Activated T-cell treated with anti-CD3 and anti-CD28 coated beads for 1 hour (primary cell): Measurements from ENCODE around the gene DHDH.
"Not testable (repeated sequence)": the region's sequence is repeated elsewhere in the genome, so short reads cannot be mapped to it uniquely, and the experiment has no call there.

Experiments
- DNase-seq: peaks from one replicate; pipeline ENCODE4 v3.0.0-alpha.2; 2020; ENCODE audit warnings: low read depth

Gene DHDH

DNA sequence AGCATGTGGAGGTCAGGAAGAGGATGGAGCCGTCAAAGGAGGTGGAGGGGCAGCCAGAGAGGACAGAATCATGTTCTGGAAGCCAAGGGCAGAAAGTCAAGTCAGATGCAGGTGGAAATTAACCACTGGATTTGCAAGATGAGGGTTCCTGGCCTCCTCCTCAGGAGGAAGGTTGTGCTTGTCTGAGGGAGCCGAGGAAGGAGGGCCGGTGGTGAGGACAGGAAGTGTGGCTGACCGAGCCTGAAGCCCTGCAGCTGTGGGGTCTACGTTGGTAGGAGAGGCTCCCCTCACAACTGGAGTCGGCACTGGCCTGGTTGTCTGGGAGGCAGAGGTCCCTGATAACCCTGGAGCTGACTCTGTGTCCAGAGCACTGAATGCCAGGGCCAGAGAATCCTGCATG, 15.4 kb upstream of the DHDH start:
- DNase-seq, result no peak

DNA sequence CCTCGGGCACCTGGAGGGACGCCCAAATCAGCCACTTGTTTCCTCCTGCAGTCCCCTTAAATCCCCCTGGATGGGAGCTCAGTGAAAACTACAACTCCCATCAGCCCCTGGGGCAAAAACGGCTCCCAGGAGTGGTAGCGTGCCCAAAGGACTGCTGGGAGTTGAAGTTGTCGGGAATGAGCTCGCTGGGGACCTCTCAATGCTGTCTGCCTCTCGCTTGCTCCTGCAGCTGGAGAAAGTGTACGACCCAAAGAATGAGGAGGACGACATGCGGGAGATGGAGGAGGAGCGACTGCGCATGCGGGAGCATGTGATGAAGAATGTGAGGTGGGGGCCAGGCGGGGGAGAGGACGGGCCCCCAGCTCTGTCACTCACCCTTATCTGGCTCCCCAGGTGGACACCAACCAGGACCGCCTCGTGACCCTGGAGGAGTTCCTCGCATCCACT, 14.7 kb upstream of the DHDH start:
- no peak for DNase-seq

DNA sequence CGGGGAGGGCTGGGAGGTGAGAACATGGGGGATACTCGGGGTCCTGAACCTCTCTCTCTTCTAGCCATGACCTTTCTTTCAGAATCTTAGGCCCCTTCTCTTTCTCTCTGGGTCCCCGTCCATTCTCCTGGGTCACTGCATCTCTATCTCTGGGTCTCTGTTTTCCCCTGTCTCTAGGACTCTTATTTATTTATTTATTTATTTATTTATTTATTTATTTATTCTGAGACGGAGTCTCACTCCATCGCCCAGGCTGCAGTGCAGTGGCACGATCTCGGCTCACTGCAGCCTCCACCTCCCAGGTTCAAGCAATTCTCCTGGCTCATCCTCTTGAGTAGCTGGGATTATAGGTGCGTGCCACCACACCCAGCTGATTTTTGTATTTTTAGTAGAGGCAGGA, 14.2 kb upstream of the DHDH start:
- DNase-seq, result not testable (repeated sequence)

DNA sequence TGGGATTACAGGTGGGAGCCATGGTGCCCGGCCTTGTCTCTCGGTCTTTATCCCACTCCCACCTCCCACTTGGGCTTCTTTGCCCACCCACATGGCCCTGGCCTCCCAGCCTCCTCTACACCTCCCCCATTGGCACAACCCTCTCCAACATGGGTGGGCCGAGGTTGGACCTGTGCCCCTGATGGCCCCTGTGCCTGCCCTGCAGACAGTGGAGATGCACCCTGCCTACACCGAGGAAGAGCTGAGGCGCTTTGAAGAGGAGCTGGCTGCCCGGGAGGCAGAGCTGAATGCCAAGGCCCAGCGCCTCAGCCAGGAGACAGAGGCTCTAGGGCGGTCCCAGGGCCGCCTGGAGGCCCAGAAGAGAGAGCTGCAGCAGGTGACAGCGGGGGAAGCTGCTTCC, 12.6 kb upstream of the DHDH start:
- no peak for DNase-seq

DNA sequence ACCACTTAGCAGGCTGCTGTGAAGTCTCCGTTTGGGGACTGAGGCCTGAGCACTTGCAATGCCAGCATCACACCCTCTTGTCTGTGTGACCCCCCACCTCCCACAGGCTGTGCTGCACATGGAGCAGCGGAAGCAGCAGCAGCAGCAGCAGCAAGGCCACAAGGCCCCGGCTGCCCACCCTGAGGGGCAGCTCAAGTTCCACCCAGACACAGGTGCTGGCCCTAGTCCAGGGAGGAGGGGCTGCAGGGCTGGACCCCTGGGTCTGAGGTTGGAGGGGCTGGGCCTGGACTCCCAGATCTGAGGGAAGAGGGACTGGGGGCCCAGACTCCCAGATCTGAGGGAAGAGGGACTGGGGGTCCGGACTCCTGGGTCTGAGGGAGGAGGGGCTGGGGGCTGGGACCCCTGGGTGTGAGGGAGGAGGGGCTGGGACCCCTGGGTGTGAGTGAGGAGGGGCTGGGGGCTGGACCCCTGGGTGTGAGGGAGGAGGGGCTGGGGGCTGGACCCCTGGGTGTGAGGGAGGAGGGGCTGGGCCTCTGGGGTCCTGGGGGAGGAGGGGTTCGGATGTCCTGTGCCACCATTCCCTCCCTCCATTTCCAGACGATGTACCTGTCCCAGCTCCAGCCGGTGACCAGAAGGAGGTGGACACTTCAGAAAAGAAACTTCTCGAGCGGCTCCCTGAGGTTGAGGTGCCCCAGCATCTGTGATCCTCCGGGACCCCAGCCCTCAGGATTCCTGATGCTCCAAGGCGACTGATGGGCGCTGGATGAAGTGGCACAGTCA, 11.6 kb upstream of the DHDH start:
- no peak for DNase-seq

DNA sequence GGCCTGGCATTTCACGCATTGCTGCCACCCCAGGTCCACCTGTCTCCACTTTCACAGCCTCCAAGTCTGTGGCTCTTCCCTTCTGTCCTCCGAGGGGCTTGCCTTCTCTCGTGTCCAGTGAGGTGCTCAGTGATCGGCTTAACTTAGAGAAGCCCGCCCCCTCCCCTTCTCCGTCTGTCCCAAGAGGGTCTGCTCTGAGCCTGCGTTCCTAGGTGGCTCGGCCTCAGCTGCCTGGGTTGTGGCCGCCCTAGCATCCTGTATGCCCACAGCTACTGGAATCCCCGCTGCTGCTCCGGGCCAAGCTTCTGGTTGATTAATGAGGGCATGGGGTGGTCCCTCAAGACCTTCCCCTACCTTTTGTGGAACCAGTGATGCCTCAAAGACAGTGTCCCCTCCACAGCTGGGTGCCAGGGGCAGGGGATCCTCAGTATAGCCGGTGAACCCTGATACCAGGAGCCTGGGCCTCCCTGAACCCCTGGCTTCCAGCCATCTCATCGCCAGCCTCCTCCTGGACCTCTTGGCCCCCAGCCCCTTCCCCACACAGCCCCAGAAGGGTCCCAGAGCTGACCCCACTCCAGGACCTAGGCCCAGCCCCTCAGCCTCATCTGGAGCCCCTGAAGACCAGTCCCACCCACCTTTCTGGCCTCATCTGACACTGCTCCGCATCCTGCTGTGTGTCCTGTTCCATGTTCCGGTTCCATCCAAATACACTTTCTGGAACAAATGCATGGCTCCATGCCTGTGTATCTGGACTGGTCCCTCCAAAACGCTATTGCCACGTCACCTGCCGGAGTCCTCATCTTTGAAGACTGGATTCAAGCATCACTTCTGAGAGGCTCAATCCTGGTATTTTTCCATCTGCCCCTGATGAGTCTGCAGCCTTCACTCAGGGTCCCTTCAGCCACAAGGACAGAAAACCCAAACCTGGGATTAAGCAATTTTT, 10.7 kb upstream of the DHDH start:
- DNase-seq, result no peak

DNA sequence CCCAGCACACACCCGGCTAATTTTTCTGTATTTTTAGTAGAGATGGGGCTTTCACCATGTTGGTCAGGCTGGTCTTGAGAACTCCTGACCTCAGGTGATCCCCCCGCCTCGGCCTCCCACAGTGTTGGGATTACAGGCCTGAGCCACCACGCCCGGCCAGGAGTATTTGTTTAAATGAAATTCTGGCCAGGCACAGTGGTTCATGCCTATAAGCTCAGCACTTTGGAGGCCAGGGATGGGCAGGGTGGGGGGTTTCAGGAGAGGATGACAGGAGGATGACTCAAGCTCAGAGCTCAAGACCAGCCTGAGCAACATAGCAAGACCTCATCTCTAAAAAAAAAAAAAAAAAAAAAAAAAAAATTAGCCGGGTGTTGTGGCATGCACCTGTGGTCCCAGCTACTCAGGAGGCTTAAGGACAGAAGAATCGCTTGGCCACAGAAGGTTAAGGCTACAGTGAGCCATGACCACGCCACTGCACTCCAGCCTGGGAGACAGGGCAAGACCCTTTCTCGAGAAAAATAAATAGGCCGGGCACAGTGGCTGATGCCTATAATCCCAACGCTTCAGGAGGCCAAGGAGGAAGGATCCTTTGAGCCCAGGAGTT, 8.2 kb upstream of the DHDH start:
- no peak for DNase-seq

DNA sequence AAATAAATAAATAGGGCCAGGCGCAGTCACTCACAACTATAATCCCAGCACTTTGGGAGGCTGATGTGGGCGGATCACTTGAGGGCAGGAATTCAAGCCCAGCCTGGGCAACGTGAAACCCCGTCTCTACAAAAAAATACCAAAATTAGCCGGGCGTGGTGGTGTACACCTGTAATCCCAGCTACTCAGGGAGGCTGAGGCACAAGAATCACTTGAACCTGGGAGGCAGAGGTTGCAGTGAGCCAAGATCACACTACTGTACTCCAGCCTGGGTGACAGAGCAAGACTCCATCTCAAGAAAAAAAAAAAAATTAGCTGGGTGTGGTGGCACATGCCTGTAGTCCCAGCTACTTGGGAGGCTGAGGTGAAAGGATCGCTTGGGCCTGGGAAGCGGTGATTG, 7.6 kb upstream of the DHDH start:
- not testable (repeated sequence) for DNase-seq

DNA sequence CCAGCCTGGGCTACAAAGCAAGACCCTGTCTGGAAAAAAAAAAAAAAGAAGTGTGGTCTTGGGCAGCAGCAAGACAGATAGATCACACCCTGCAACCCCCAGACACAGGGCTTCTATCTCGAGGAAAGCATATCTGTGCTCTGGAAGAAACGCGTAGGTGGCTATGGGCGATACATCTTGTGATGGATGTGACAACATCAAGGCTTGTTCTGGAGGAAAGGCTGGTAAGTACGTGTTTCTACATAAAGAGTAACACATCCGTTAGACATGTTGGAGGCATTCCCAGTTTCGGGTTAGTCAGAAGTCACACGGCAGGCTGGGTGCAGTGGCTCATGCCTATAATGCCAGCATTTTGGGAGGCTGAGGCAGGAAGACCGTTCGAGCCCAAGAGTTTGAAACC, 6.6 kb upstream of the DHDH start:
- DNase-seq, result no peak

DNA sequence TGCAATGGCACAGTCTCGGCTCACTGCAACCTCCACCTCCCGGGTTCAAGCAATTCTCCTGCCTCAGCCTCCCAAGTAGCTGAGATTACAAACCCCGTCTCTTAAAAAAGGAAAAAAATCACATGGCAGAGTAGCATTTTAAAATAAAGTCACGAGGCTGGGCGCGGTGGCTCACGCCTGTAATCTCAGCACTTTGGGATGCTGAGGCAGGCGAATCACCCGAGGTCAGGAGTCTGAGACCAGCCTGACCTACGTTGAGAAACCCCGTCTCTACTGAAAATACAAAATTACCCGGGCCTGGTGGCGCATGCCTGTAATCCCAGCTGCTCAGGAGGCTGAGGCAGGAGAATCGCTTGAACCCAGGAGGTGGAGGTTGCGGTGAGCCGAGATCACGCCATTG, 5.8 kb upstream of the DHDH start:
- DNase-seq, result not testable (repeated sequence)

DNA sequence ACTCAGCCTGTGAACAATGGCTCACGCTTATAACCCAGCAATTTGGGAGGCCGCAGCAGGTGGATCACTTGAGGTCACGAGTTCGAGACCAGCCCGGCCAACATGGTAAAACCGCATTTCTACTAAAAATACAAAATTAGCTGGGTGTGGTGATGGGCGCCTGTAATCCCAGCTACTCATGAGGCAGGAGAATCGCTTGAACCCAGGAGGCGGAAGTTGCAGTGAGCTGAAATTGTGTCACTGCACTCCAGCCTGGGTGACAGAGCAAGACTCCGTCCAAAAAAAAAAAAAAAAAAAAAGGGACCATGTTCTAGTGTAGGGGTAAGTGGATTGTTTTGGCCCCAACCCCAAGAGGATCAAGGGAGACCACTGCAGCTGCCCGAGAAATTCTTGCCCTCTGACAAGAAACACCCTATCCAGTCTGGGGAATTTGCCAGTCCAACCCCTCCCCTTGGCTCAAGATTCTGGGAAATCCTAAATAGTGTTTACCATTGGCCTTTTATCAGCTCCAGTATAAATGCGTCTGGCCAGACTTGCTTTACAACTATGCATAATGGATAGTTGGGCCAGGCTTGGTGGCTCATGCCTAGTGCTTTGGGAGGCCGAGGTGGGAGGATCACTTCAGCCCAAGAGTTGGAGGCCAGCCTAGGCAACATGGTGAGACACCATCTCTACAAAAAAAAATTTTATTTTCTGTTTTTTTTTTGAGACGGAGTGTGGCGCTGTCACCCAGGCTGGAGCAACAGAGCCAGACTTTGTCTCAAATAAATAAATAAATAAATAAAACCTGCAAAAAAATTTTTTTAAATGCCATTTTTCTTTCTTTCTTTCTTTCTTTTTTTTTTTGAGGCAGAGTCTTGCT, 5.1 kb upstream of the DHDH start:
- no peak for DNase-seq

DNA sequence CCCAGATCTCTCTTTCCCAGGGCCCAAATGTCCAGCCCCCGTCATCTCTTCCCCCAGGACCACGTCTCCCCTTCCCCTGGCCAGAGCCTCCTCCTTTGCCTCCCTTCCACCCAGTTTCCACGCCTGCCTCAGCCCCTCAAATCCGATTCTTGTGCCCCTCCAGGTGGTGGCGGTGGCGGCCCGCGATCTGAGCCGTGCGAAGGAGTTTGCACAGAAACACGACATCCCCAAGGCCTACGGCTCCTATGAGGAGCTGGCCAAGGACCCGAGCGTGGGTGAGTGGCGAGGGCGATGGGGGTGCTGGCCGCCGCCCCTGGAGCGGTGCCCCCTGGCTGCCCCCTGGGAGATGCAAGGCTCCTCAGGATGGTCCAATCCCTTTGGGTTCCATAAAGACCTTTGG, 1.3 kb downstream of the DHDH start:
- no peak for DNase-seq

DNA sequence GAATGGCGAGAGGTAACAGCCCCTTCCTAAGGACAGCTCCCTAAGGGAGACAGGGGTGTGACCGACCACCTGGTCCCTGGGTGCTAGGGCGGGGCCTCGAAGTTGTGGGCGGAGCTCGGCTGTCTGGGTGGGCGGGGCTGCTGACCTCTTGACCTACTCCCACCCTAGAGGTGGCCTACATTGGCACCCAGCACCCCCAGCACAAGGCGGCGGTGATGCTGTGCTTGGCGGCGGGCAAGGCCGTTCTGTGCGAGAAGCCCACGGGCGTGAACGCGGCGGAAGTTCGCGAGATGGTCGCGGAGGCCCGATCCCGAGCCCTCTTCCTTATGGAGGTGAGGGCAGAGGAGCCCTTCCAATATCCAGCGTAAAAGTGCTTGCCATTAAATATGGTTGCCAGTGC, 2.4 kb downstream of the DHDH start:
- no peak for DNase-seq

DNA sequence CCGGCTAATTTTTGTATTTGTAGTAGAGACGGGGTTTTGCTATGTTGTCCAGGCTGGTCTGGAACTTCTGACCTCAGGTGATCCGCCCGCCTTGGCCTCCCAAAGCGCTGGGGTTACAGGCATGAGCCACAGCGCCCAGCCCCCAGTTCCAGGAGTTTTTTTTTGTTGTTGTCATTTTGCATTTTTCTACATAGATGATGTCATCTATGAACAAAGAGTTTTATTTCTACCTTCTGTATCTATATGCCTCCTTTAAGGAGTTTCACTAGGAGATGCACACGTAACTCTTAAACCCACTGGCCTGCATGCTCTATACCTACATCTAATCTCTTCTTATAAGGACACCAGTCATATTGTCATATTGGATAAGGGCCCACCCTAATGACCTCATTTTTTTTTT, 4.8 kb downstream of the DHDH start:
- no peak for DNase-seq

DNA sequence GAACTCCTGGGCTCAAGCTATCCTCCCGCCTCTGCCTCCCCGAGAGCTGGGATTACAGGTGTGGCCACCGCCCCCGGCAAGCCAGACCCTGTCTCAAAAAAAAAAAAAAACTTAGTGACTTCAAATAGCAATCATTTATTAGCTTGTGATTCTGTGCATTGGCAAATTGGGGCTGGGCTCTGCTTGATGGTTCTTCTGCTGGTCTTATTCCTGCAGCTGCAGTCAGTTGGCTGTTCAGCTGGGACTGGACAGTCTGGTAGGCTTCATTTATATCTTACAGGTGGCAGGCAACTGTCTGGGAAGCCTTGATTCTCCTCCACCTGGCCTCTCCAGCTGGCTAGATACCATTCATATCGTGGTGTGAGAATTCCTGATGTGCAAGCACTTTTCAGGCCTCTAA, 7.4 kb downstream of the DHDH start:
- no peak for DNase-seq

DNA sequence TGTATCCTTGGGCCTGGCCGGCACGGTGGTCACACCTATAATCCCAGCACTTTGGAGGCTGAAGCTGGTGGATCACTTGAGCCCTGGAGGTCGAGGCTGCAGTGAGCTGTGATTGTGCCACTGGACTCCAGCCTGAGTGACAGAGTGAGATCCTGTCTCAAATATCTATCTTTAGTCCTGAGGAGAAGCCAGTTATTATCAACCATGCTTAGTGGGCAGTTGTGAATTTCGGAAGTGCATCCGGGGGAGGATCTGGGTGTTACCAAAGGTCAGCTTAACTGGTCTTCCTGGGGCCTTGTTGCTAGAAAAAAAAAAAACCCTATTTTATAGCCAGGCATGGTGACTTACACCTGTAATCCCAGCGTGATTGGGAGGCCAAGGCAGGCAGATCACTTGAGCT, 9.6 kb downstream of the DHDH start:
- no peak for DNase-seq

DNA sequence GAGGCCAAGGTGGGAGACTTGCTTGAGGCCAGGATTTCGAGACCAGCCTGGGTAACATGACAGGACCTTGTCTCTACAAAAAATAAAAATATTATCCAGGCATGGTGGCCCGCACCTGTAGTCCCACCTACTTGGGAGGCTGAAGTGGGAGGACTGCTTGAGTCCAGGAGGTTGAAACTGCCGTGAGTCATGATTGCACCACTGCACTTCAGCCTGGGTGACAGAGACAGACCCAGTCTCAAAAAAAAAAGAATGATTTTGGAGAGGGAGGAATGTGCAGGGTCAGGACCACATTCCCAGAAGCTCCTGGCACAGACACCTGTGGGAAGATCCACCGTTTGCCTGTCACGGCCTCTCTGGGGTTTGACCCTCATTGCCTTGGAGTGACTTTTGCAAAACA, 11.9 kb downstream of the DHDH start:
- no peak for DNase-seq

DNA sequence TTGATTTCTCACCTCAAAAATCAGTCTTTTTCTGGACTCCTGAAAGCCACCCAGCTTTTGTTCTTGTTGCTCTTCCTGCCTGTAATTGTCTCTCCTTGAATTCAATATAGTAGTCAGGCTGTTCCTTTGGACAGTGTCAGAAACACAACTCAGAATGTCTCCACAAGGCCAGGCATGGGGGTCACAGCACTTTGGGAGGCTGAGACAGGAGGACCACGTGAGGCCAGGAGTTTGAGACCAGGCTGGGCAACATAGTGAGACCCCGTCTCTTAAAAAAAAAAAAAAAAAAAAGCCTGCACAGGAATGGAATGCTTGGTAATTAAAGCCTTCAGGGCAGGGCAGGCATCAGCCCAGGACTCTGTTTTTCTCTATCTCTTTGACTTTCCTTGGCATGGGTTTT, 12.3 kb downstream of the DHDH start:
- no peak for DNase-seq

DNA sequence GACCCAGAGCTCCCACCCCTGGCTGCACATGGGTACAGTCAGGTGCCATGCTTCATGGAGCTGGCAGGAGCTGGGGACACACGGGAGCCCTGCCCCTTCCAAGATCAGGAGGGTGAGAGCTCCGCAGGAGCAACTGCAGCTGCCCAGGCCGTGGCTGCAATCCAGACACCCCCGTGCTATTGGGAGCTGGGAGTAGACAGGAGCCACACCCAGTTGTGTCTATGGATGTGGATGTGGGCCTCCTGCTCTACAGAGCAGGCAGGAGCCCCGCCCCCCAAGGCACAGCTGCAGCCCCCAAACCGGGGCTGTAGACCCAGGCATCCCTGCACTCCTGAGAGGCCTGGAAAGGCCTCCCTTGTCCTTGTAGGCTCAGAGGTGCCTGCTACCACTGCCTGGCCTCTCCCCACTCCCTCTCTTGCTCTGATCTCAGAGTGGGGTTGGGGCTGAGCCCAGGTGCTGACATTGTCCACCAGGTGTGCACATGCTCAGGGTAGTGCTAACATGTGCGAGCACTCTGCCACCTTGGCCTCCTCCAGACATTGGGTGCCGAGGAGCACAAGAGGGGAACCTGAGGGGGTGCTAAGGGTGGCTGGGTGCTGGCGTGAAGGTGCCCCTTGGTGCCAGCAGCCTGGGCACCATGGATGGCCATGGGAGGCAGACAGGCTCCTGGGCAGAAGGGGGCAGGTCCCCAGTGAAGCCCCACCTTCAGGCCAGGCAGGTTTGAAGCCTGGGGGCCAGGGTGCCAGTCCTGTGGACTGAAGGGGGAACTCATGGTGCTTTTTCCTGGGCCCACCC, 13.2 kb downstream of the DHDH start:
- no peak for DNase-seq

DNA sequence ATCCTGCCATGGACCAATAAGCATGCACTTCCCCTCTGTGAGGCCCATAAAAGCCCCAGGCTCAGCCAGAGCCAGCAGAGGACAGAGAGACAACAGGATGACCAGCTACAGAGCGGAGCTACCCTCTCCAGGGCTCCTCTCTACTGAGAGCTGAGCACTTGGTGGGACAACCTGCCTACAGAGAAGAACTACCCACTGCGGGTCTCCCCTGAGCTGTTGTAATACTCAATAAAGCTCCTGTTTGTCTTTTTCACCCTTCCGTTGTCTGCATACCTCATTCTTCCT, 13.7 kb downstream of the DHDH start:
- no peak for DNase-seq

DNA sequence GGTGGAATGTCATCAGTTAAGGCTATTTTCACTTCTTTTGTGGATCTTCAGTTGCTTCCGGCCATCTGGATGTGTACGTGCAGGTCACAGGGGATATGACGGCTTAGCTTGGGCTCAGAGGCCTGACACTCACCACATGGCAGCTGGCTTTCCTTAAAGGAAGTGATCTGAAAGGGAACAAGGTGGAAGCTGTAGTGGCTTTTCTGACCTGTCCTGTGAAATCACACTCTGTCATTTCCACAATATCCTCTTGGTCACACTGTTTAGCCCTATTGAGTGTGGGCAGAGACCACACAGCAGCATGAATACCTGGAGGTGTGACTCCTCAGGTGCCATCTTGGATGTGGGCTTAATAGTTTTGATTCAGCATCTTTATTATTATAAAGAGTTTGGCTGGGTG, 16.7 kb downstream of the DHDH start:
- no peak for DNase-seq
